ENCODE results near the gene MUC22.

Gene MUC22

DNA sequence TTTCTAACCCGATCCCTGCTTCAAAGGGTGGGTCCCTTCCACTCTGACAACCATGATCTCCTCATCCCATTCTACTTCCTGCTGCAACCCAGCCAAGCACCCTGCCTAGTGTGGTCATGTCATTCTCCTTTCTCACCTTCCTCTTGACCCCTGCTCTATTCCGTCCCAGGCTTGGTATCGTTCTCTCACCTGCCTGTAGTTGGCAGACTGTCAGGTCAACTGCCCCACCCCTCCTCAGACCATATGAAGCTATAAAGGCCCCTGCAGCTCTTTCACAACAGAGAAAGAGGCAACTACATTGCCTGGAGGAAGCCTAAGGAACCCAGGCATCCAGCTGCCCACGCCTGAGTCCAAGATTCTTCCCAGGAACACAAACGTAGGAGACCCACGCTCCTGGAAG lies 26.8 kb upstream of the MUC22 start, which contains the start of gene MUC21:
TSS of gene MUC21 (plus strand) at position 280 of the 400 bp plus-strand sequence. CDS start 241 bp downstream, outside the sequence.
- H3K4me3 ChIP-seq (ENCODE audit: low read depth, low read length) = no peak within 1 kb of the TSS
- TF ChIP-seq, protein P1, sequence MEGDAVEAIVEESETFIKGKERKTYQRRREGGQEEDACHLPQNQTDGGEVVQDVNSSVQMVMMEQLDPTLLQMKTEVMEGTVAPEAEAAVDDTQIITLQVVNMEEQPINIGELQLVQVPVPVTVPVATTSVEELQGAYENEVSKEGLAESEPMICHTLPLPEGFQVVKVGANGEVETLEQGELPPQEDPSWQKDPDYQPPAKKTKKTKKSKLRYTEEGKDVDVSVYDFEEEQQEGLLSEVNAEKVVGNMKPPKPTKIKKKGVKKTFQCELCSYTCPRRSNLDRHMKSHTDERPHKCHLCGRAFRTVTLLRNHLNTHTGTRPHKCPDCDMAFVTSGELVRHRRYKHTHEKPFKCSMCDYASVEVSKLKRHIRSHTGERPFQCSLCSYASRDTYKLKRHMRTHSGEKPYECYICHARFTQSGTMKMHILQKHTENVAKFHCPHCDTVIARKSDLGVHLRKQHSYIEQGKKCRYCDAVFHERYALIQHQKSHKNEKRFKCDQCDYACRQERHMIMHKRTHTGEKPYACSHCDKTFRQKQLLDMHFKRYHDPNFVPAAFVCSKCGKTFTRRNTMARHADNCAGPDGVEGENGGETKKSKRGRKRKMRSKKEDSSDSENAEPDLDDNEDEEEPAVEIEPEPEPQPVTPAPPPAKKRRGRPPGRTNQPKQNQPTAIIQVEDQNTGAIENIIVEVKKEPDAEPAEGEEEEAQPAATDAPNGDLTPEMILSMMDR (IDR thresholded peaks at IDR 0.05; ENCODE audit: borderline replicate concordance, insufficient read depth, low read depth, low read length) = no peak

DNA sequence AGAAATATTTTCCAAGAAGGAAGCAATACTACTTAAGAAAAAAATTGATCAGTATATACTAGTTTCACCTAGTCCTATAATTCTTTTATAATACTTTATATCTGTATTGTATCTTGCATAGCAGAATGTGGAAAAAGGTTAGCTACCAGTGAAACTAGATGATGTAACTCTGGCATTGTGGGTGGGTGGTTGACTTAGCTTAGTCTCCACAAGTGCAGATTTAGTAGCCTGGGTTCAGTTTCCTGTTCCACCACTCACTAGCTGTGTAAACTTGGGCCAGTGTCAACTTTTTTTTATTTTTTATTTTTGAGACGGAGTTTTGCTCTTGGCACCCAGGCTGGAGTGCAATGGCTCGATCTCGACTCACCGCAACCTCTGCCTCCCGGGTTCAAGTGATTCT lies 24.8 kb upstream of the MUC22 start:
- TF ChIP-seq, protein P1 (IDR thresholded peaks at IDR 0.05; ENCODE audit: borderline replicate concordance, insufficient read depth, low read depth, low read length) = no peak

DNA sequence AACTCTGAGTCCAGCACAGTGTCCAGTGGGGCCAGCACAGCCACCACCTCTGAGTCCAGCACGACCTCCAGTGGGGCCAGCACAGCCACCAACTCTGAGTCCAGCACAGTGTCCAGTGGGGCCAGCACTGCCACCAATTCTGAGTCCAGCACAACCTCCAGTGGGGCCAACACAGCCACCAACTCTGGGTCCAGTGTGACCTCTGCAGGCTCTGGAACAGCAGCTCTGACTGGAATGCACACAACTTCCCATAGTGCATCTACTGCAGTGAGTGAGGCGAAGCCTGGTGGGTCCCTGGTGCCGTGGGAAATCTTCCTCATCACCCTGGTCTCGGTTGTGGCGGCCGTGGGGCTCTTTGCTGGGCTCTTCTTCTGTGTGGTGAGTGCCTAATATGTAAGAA lies 23.0 kb upstream of the MUC22 start:
- no peak overlapping the region for H3K4me3 ChIP-seq (ENCODE audit: low read depth, low read length)

More for the DNA sequence above, 24.8 kb upstream of the MUC22 start:
- H3K4me3 ChIP-seq (ENCODE audit: low read depth, low read length) = no peak overlapping the region

DNA sequence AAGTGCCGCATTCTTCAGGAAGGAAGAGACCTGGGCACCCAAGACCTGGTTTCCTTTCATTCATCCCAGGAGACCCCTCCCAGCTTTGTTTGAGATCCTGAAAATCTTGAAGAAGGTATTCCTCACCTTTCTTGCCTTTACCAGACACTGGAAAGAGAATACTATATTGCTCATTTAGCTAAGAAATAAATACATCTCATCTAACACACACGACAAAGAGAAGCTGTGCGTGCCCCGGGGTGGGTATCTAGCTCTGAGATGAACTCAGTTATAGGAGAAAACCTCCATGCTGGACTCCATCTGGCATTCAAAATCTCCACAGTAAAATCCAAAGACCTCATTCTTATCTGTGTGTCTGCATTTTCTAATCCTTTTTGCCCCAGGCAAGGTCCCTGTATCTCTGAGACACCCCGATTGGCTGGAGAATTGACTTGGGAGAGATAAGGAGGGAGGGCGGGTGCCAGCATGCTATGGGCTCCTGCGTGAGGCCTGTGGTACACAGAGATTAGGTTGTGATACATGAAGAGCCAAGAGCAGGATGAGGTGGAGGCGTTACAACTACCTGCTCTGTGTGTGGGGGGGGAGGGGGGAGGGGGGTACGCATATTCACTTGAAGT lies 22.0 kb upstream of the MUC22 start:
- TF ChIP-seq, protein P1 (IDR thresholded peaks at IDR 0.05; ENCODE audit: borderline replicate concordance, insufficient read depth, low read depth, low read length) = no peak
- H3K4me3 ChIP-seq (ENCODE audit: low read depth, low read length) = no peak overlapping the region

More for the DNA sequence above, 23.0 kb upstream of the MUC22 start:
- TF ChIP-seq, protein P1 (IDR thresholded peaks at IDR 0.05; ENCODE audit: borderline replicate concordance, insufficient read depth, low read depth, low read length) = no peak

DNA sequence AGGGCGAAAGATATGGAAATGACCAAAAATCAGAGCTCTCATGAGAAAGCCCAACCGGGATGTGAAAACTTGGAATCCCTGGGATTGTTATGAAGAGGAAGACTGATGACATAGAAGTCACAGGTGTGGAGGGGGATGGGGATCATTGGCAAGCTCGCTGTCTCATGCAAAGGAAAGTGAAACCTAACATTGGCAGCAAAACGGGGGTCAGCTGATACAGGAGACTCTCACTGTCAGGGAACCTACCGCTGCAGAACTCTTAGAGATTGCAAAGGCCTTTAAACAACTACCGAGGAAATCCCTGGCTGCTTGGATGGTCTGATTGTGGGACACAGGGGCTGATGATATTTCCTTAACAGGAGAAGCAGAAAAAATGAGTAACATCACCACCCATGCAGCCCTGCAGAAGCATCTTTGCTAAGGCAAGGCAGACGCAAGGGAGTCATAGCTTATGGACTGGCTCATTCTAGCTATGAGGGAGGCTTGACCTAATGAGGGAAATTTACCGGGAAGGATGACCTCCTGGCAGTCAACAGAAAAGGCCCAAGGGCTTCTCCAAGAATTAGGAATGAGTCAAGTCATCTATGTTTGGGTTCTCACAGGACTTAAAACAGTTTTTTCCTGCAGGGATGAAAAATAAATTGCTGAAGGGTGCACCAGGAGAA lies 19.7 kb upstream of the MUC22 start:
- TF ChIP-seq, protein P1 (IDR thresholded peaks at IDR 0.05; ENCODE audit: borderline replicate concordance, insufficient read depth, low read depth, low read length) = no peak
- H3K4me3 ChIP-seq (ENCODE audit: low read depth, low read length) = no peak overlapping the region

DNA sequence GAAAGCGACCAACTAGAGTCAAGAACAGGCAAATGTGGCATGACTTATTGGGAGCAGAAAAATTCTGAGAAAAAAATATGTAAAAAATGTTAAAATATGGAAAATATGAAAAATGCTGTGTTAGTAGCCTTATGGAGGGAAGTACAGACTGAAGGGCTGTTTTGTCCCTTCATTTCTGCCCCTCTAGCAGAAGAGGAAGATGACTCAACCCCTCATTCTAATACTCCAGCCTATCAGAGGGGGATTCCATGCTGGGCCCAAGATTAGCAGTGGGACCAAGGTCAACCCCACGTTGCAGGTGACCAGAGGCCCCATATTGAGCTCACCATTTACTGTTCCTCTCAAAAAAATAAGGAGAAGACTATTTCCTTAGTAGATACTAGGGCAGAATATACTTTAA lies 18.4 kb upstream of the MUC22 start:
- TF ChIP-seq, protein P1 (IDR thresholded peaks at IDR 0.05; ENCODE audit: borderline replicate concordance, insufficient read depth, low read depth, low read length) = no peak
- H3K4me3 ChIP-seq (ENCODE audit: low read depth, low read length) = no peak overlapping the region

DNA sequence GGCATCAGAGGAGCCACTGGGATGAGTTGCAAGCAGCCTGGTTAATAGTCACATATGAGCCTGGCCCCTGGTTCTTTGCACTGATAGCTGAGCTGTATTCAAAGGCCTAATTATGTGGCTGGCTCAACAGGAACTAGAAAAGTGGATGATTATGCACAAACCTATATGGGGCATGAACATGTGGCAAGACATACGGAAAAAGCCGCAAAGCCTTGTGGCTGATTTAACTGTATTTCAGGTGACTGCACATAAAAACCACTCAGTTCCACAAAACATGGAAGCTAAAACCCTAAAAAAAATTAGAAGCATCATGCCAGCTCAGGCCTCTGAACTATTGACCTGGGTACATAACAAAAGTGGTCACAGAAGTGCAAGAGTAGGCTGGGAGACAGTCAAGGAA lies 13.0 kb upstream of the MUC22 start:
- no peak overlapping the region for H3K4me3 ChIP-seq (ENCODE audit: low read depth, low read length)
- TF ChIP-seq, protein P1 (IDR thresholded peaks at IDR 0.05; ENCODE audit: borderline replicate concordance, insufficient read depth, low read depth, low read length) = no peak
